NCI-H2107 (cell line): Measurements from ENCODE around the gene WDR93.
"Not testable (repeated sequence)": the region's sequence is repeated elsewhere in the genome, so short reads cannot be mapped to it uniquely, and the experiment has no call there.

Experiments
- DNase-seq: peaks from one replicate; lab custom pipeline; 2025; lab: John Stamatoyannopoulos, UW

WDR93 gene

GRCh38 chr15:89685995-89686394 is 4.6 kb upstream of the WDR93 start:
- DNase-seq, result no peak

GRCh38 chr15:89686522-89686921 is 4.1 kb upstream of the WDR93 start:
- DNase-seq, result no peak

- not testable (repeated sequence) for DNase-seq
These were observed 708 bp upstream of the WDR93 start for GRCh38 chr15:89689930-89690275.

GRCh38 chr15:89693091-89693490 is 2.5 kb downstream of the WDR93 start:
- no peak for DNase-seq

- no peak for DNase-seq
These were observed 3.1 kb downstream of the WDR93 start for GRCh38 chr15:89693696-89694095.

GRCh38 chr15:89695198-89695597 is 4.6 kb downstream of the WDR93 start:
- DNase-seq, result no peak

GRCh38 chr15:89704411-89704810 is 13.8 kb downstream of the WDR93 start:
- DNase-seq, result no peak

- DNase-seq, result no peak
These were observed 17.0 kb downstream of the WDR93 start for GRCh38 chr15:89707577-89707976.

GRCh38 chr15:89714775-89715174 is 24.2 kb downstream of the WDR93 start:
- DNase-seq, result no peak

- no peak for DNase-seq
These were observed 32.4 kb downstream of the WDR93 start for GRCh38 chr15:89723031-89723430.

GRCh38 chr15:89724621-89725020 is 34.0 kb downstream of the WDR93 start:
- no peak for DNase-seq

GRCh38 chr15:89725064-89725463 is 34.5 kb downstream of the WDR93 start:
- DNase-seq, result no peak

GRCh38 chr15:89728254-89728653 is 37.6 kb downstream of the WDR93 start:
- DNase-seq, result no peak

- no peak for DNase-seq
These were observed 40.7 kb downstream of the WDR93 start for GRCh38 chr15:89731275-89731674.

- DNase-seq, result no peak
These were observed 42.0 kb downstream of the WDR93 start for GRCh38 chr15:89732451-89733172.

- DNase-seq, result no peak
These were observed 45.2 kb downstream of the WDR93 start for GRCh38 chr15:89735773-89736172.

GRCh38 chr15:89740137-89740536 is 49.5 kb downstream of the WDR93 start:
- DNase-seq, result no peak

- no peak for DNase-seq
These were observed 52.4 kb downstream of the WDR93 start for GRCh38 chr15:89743011-89743410.

GRCh38 chr15:89743594-89743993 is 53.0 kb downstream of the WDR93 start:
- no peak for DNase-seq

GRCh38 chr15:89745131-89745530 is 54.5 kb downstream of the WDR93 start:
- DNase-seq, result no peak

- no peak for DNase-seq
These were observed 55.2 kb downstream of the WDR93 start for GRCh38 chr15:89745768-89746167.

- DNase-seq, result no peak
These were observed 55.8 kb downstream of the WDR93 start for GRCh38 chr15:89746386-89746780.

GRCh38 chr15:89747708-89748682 is 57.4 kb downstream of the WDR93 start:
- no peak for DNase-seq
